ENCODE results near the gene THSD4.

Gene THSD4

DNA sequence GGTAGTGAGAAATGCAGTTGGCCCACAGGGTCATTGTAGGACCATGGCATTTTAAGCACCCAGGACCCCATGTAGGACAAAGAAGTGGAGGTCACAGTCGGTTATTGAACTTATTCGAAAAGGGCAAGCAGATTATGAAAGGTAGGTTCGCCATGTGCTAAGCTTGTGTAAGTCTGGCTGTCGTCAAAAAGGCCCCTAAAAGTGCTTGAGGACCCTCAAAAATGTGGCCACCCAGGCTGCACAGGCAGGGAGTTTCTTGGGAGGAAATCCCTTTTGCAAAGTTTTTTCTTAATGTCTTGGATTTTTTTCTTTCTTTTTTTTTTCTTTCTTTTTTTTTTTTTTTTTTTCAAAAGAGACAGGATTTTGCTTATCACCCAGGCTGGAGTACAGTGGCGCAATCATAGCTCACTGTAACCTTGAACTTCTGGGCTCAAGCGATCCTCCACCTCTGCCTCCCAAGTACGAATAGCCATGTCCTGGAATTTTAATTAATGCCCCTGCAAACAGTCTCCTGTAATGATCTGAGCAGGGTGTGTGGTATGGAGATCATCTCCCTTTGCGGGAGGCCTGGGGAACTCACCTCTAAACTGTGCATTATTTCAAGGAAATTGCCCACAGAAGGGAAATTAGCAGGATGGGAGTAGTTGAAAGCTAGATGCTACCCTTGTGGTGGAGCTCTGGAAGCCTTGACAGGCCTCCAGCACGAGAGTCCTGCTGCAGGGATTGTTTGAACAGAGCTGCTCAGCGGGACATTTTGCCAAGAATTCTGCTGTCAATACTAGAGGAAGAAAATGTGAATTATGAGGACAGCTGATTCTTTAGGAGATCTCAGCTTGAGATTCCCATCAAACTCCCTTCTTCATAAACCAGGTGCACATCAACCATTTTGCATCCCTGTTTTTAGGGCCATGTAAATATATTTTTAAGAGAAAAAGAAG lies 28.4 kb downstream of the THSD4 start:
- TF ChIP-seq CTCF (IDR thresholded peaks at IDR 0.05; ENCODE audit: control insufficient read depth, extremely low read depth, insufficient read depth) = no peak
- DNase-seq (ENCODE audit: low read depth) = peak; percentile 80
- H3K4me3 ChIP-seq (ENCODE audit: low read depth, low read length) = no peak overlapping the region

DNA sequence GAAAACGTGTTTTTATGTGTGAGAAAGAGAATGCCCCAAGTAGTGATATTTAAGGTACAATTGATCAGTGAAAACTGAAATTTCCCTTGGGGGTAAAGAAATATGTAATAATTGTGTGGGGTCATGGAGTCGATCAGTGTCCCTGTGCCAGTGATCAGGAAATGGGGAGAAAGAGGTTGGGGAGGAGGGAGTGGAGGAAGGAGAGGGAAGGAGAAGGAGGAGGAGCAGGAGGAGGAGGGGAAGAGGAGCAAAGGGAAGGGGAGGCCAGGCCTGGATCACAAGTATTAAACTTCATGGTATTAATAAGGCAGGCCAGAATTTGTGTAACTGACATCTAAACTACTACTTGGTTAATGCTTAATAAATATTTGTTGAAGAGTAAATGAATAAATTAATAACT lies 30.4 kb downstream of the THSD4 start:
- no peak for TF ChIP-seq CTCF (IDR thresholded peaks at IDR 0.05; ENCODE audit: control insufficient read depth, extremely low read depth, insufficient read depth)
- no peak for DNase-seq (ENCODE audit: low read depth)
- no peak overlapping the region for H3K4me3 ChIP-seq (ENCODE audit: low read depth, low read length)

DNA sequence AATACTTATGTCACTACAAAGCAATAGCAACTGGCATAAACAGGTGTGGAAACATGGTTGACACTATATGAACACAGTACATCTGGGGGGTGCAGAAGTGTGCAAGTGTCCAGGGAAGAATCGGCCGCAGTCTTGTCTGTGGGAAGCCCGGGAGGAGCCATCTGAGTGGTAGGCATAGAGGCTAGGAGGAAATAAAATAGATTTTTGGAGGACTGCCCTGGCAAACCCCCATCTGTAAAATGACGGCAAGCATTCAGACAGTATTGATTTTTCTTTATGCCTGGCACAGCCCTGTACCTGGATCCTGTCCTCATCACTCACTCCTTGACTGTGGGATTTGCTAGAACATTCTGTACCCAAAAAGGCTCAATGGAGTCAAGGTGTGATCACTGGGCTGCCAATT lies 31.3 kb downstream of the THSD4 start:
- TF ChIP-seq CTCF (IDR thresholded peaks at IDR 0.05; ENCODE audit: control insufficient read depth, extremely low read depth, insufficient read depth) = no peak
- DNase-seq (ENCODE audit: low read depth) = peak; percentile 80
- H3K4me3 ChIP-seq (ENCODE audit: low read depth, low read length) = no peak overlapping the region

DNA sequence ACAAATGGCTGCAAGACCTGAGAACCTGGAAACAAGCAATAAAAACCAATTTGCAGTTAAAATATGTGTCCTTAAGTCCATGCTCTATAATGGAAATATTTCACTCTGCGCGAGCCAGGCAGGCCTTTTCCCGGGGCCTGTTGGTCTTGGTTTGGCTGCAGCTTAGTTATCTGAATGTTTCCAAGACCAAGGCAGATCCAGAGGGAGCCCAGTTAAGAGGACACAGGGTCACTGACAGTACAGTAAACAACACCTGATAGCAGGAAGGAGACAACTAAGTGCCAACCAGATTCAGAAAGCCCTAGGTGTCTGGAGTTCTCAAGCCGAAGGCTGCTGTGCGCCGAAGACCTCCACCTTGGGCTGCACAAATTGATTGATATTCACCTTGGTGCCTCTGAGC lies 32.8 kb downstream of the THSD4 start:
- H3K4me3 ChIP-seq (ENCODE audit: low read depth, low read length) = no peak overlapping the region
- TF ChIP-seq CTCF (IDR thresholded peaks at IDR 0.05; ENCODE audit: control insufficient read depth, extremely low read depth, insufficient read depth) = no peak
- peak; percentile 7 for DNase-seq (ENCODE audit: low read depth)

GRCh38 chr15:71149646-71150557 lies 34.6 kb downstream of the THSD4 start:
- TF ChIP-seq CTCF (IDR thresholded peaks at IDR 0.05; ENCODE audit: control insufficient read depth, extremely low read depth, insufficient read depth) = no peak
- H3K4me3 ChIP-seq (ENCODE audit: low read depth, low read length) = no peak overlapping the region
- peak; percentile 67 for DNase-seq (ENCODE audit: low read depth)

GRCh38 chr15:71151081-71151480 lies 35.8 kb downstream of the THSD4 start:
- DNase-seq (ENCODE audit: low read depth) = no peak
- TF ChIP-seq CTCF (IDR thresholded peaks at IDR 0.05; ENCODE audit: control insufficient read depth, extremely low read depth, insufficient read depth) = no peak

More at GRCh38 chr15:71151081-71151480, 35.8 kb downstream of the THSD4 start:
- no peak overlapping the region for H3K4me3 ChIP-seq (ENCODE audit: low read depth, low read length)
